ENCODE data around the gene MYOCOS. TPM values are rescaled to one million over a fixed set of nuclear protein-coding genes. Genes with fewer than 3 reads are reported as not detected.

Gene MYOCOS
- total RNA-seq, 1 experiment from 2014 or later, result not detected

DNA sequence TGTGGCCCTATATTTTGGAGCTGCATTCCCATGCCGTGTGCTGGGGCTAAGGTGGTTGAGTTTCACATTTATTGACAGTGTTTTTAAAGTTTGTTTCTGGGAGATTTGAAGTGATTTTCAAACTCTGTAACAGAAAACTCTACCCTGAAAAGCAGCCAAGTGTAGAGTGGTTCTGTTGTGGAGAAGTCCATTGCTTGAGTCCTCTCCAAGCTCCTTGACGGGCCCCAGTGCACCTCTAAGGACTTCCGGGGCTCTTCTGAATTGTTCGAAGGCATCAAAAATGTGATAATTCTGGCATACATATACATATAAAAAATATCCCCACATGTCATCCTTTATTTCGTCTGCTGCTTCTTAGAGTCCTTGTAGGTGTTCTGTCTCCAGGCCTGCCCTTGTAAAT is 5.0 kb downstream of the MYOCOS start:
- H3K9me2 ChIP-seq (replicated peaks; ENCODE audit: insufficient read depth, low read length), result no peaks in the 10 kb centered on the region
- H3K4me1 ChIP-seq (ENCODE audit: low read length), result peaks cover 39% of the 10 kb centered on the region
- no peaks in the 10 kb centered on the region for H3K79me2 ChIP-seq (ENCODE audit: low read length)
- no peaks in the 10 kb centered on the region for H3K36me3 ChIP-seq (ENCODE audit: insufficient read depth, low read length)
- no peaks in the 10 kb centered on the region; the same call in 1 of the 2 replicates for H3K27me3 ChIP-seq (ENCODE audit: low read length)
- no peak overlapping the region for H2AFZ ChIP-seq (ENCODE audit: low read length)
- no peak for DNase-seq
- no peak overlapping the region for H3K4me3 ChIP-seq (ENCODE audit: low read length)
- no peak overlapping the region for H3K4me2 ChIP-seq (ENCODE audit: low read depth, low read length, poor library complexity, severe bottlenecking)
- H3K9ac ChIP-seq (ENCODE audit: low read length), result no peak overlapping the region
- no peaks in the 10 kb centered on the region for H4K20me1 ChIP-seq (ENCODE audit: insufficient read depth, low read depth, low read length)
- H3K27ac ChIP-seq (ENCODE audit: low read length), result no peak overlapping the region
- no peaks in the 10 kb centered on the region for H3K9me3 ChIP-seq (ENCODE audit: low read length)

DNA sequence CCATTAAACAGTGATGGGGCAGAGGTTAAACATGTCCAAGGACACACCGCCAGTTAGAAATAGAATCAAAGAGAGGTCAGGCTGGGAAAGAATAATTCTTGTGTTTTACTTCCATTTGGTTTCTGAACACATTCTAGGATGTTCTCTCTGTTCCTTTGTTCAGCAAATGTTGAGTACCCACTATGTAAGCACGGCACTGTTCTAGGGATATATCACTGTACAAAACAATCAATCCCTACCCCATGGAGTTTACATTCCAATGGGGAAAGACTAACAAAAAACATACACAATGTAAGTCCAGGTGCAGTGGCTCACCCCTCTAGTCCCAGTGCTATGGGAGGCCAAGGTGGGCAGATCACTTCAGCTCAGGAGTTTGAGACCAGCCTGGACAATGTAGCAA is 6.2 kb downstream of the MYOCOS start:
- Histone ChIP-seq H3K36me3 (ENCODE audit: insufficient read depth, low read length) (no peaks in the 10 kb centered on the region), H3K9me3 (ENCODE audit: low read length) (no peaks in the 10 kb centered on the region), H3K4me2 (ENCODE audit: low read depth, low read length, poor library complexity, severe bottlenecking) (no peak overlapping the region), H3K4me1 (ENCODE audit: low read length) (peaks cover 33% of the 10 kb centered on the region), H4K20me1 (ENCODE audit: insufficient read depth, low read depth, low read length) (no peaks in the 10 kb centered on the region), H3K4me3 (ENCODE audit: low read length) (no peak overlapping the region), H3K9ac (ENCODE audit: low read length) (no peak overlapping the region), H3K27me3 (ENCODE audit: low read length) (no peaks in the 10 kb centered on the region; the same call in 1 of the 2 replicates), H3K9me2 (replicated peaks; ENCODE audit: insufficient read depth, low read length) (no peaks in the 10 kb centered on the region), H3K79me2 (ENCODE audit: low read length) (no peaks in the 10 kb centered on the region), H2AFZ (ENCODE audit: low read length) (no peak overlapping the region), H3K27ac (ENCODE audit: low read length) (no peak overlapping the region)
- DNase-seq, result no peak

GRCh38 chr1:171635661-171636060 is 13.6 kb downstream of the MYOCOS start:
- Histone ChIP-seq H3K9me3 (ENCODE audit: low read length) (no peaks in the 10 kb centered on the region), H3K4me1 (ENCODE audit: low read length) (peaks cover 3% of the 10 kb centered on the region), H2AFZ (ENCODE audit: low read length) (no peak overlapping the region), H3K27me3 (ENCODE audit: low read length) (no peaks in the 10 kb centered on the region), H3K9me2 (replicated peaks; ENCODE audit: insufficient read depth, low read length) (no peaks in the 10 kb centered on the region), H3K36me3 (ENCODE audit: insufficient read depth, low read length) (no peaks in the 10 kb centered on the region), H3K27ac (ENCODE audit: low read length) (no peak overlapping the region), H4K20me1 (ENCODE audit: insufficient read depth, low read depth, low read length) (no peaks in the 10 kb centered on the region), H3K9ac (ENCODE audit: low read length) (no peak overlapping the region), H3K4me3 (ENCODE audit: low read length) (no peak overlapping the region), H3K4me2 (ENCODE audit: low read depth, low read length, poor library complexity, severe bottlenecking) (no peak overlapping the region), H3K79me2 (ENCODE audit: low read length) (no peaks in the 10 kb centered on the region)
- no peak for DNase-seq

- Histone ChIP-seq H3K9me2 (replicated peaks; ENCODE audit: insufficient read depth, low read length) (no peaks in the 10 kb centered on the region), H3K9me3 (ENCODE audit: low read length) (no peaks in the 10 kb centered on the region), H3K4me3 (ENCODE audit: low read length) (no peak overlapping the region)
Measured at GRCh38 chr1:171636141-171636540, 14.1 kb downstream of the MYOCOS start.

GRCh38 chr1:171637928-171638576 is 16.0 kb downstream of the MYOCOS start:
- H3K9me2 ChIP-seq (replicated peaks; ENCODE audit: insufficient read depth, low read length), result no peaks in the 10 kb centered on the region
- H3K79me2 ChIP-seq (ENCODE audit: low read length), result no peaks in the 10 kb centered on the region
- H3K9ac ChIP-seq (ENCODE audit: low read length), result no peak overlapping the region
- no peak overlapping the region for H3K4me2 ChIP-seq (ENCODE audit: low read depth, low read length, poor library complexity, severe bottlenecking)
- no peaks in the 10 kb centered on the region for H3K27me3 ChIP-seq (ENCODE audit: low read length)
- no peak for DNase-seq
- no peak overlapping the region for H2AFZ ChIP-seq (ENCODE audit: low read length)
- H4K20me1 ChIP-seq (ENCODE audit: insufficient read depth, low read depth, low read length), result no peaks in the 10 kb centered on the region
- H3K9me3 ChIP-seq (ENCODE audit: low read length), result no peaks in the 10 kb centered on the region
- H3K27ac ChIP-seq (ENCODE audit: low read length), result no peak overlapping the region
- H3K4me3 ChIP-seq (ENCODE audit: low read length), result no peak overlapping the region
- no peaks in the 10 kb centered on the region for H3K36me3 ChIP-seq (ENCODE audit: insufficient read depth, low read length)
- peaks cover 3% of the 10 kb centered on the region for H3K4me1 ChIP-seq (ENCODE audit: low read length)

More at GRCh38 chr1:171636141-171636540, 14.1 kb downstream of the MYOCOS start:
- Histone ChIP-seq H3K9ac (ENCODE audit: low read length) (no peak overlapping the region), H2AFZ (ENCODE audit: low read length) (no peak overlapping the region), H3K36me3 (ENCODE audit: insufficient read depth, low read length) (no peaks in the 10 kb centered on the region), H3K27me3 (ENCODE audit: low read length) (no peaks in the 10 kb centered on the region), H3K27ac (ENCODE audit: low read length) (no peak overlapping the region), H4K20me1 (ENCODE audit: insufficient read depth, low read depth, low read length) (no peaks in the 10 kb centered on the region), H3K4me1 (ENCODE audit: low read length) (peaks cover 3% of the 10 kb centered on the region), H3K4me2 (ENCODE audit: low read depth, low read length, poor library complexity, severe bottlenecking) (no peak overlapping the region), H3K79me2 (ENCODE audit: low read length) (no peaks in the 10 kb centered on the region)
- no peak for DNase-seq

DNA sequence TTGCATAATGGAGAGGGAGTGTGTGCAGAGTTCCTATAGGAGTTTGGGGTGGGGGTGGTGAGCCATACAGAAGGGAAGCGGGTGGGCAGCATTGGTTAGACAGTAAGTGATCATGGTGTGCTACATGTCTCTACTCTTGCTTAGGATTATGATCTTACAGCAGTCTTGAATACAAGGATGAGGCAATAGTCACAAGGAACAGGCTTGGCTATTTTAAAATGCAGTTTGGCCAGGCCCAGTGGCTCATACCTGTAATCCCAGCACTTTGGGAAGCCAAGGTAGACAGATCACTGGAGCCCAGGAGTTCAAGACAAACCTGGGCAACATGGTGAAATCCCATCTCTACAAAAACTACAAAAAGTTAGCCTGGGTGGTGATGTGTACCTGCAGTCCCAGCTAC is 18.2 kb downstream of the MYOCOS start:
- Histone ChIP-seq H3K4me2 (ENCODE audit: low read depth, low read length, poor library complexity, severe bottlenecking) (no peak overlapping the region), H2AFZ (ENCODE audit: low read length) (no peak overlapping the region), H3K9me3 (ENCODE audit: low read length) (no peaks in the 10 kb centered on the region), H3K27ac (ENCODE audit: low read length) (no peak overlapping the region), H3K36me3 (ENCODE audit: insufficient read depth, low read length) (no peaks in the 10 kb centered on the region), H3K4me1 (ENCODE audit: low read length) (peaks cover 6% of the 10 kb centered on the region), H3K4me3 (ENCODE audit: low read length) (no peak overlapping the region), H3K79me2 (ENCODE audit: low read length) (no peaks in the 10 kb centered on the region), H3K9ac (ENCODE audit: low read length) (no peak overlapping the region), H3K27me3 (ENCODE audit: low read length) (no peaks in the 10 kb centered on the region), H3K9me2 (replicated peaks; ENCODE audit: insufficient read depth, low read length) (no peaks in the 10 kb centered on the region), H4K20me1 (ENCODE audit: insufficient read depth, low read depth, low read length) (no peaks in the 10 kb centered on the region)
- no peak for DNase-seq

GRCh38 chr1:171641076-171641864 is 19.2 kb downstream of the MYOCOS start:
- Histone ChIP-seq H2AFZ (ENCODE audit: low read length) (no peak overlapping the region), H3K27ac (ENCODE audit: low read length) (no peak overlapping the region), H3K4me3 (ENCODE audit: low read length) (no peak overlapping the region)

GRCh38 chr1:171642197-171642596 is 20.2 kb downstream of the MYOCOS start:
- Histone ChIP-seq H3K9ac (ENCODE audit: low read length) (no peak overlapping the region), H3K27me3 (ENCODE audit: low read length) (no peaks in the 10 kb centered on the region), H3K79me2 (ENCODE audit: low read length) (no peaks in the 10 kb centered on the region), H3K36me3 (ENCODE audit: insufficient read depth, low read length) (no peaks in the 10 kb centered on the region), H3K4me1 (ENCODE audit: low read length) (peaks cover 7% of the 10 kb centered on the region), H3K9me2 (replicated peaks; ENCODE audit: insufficient read depth, low read length) (no peaks in the 10 kb centered on the region), H3K27ac (ENCODE audit: low read length) (no peak overlapping the region), H3K9me3 (ENCODE audit: low read length) (no peaks in the 10 kb centered on the region), H2AFZ (ENCODE audit: low read length) (no peak overlapping the region), H4K20me1 (ENCODE audit: insufficient read depth, low read depth, low read length) (no peaks in the 10 kb centered on the region), H3K4me3 (ENCODE audit: low read length) (no peak overlapping the region), H3K4me2 (ENCODE audit: low read depth, low read length, poor library complexity, severe bottlenecking) (no peak overlapping the region)
- DNase-seq, result no peak

More at GRCh38 chr1:171641076-171641864, 19.2 kb downstream of the MYOCOS start:
- Histone ChIP-seq H3K9me3 (ENCODE audit: low read length) (no peaks in the 10 kb centered on the region), H3K27me3 (ENCODE audit: low read length) (no peaks in the 10 kb centered on the region), H3K36me3 (ENCODE audit: insufficient read depth, low read length) (no peaks in the 10 kb centered on the region), H3K9ac (ENCODE audit: low read length) (no peak overlapping the region), H3K4me1 (ENCODE audit: low read length) (peaks cover 7% of the 10 kb centered on the region), H3K9me2 (replicated peaks; ENCODE audit: insufficient read depth, low read length) (no peaks in the 10 kb centered on the region), H3K4me2 (ENCODE audit: low read depth, low read length, poor library complexity, severe bottlenecking) (no peak overlapping the region), H3K79me2 (ENCODE audit: low read length) (no peaks in the 10 kb centered on the region), H4K20me1 (ENCODE audit: insufficient read depth, low read depth, low read length) (no peaks in the 10 kb centered on the region)
- no peak for DNase-seq
